B cell (primary cell): Measurements from ENCODE around the gene GPR152.
"Not testable (repeated sequence)": the region's sequence is repeated elsewhere in the genome, so short reads cannot be mapped to it uniquely, and the experiment has no call there.

ENCODE experiments used
- EZH2 ChIP-seq: IDR thresholded peaks from 2 replicates; pipeline ENCODE4 v1.6.1; 2012; ENCODE audit warnings: borderline replicate concordance, low read depth, mild to moderate bottlenecking, moderate library complexity, low read length; ENCODE audit not compliant: insufficient read depth, poor library complexity, severe bottlenecking
- TF ChIP-seq, protein P1 (sequence below): fragments of 200-600 bp; IDR thresholded peaks from one replicate; pipeline ENCODE4 v1.8.0; 2022; ENCODE audit warnings: antibody characterized with exemption, mild to moderate bottlenecking

DNA sequence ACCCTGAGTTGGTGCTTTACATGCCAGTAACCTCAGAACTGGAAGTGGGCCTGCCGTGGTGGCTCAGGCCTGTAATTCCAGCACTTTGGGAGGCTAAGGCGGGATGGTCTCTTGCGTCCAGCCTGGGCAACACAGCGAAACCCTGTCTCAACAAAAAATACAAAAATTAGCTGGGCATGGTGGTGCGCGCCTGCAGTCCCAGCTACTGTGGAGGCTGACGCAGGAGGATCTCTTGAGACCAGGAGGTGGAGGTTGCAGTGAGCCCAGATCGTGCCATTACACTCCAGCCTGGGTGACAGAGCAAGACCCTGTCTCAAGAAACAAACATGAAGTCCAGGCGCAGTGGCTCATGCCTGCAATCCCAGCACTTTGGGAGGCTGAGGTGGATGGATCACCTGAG lies 49.4 kb downstream of the GPR152 start:
- TF ChIP-seq, protein P1, sequence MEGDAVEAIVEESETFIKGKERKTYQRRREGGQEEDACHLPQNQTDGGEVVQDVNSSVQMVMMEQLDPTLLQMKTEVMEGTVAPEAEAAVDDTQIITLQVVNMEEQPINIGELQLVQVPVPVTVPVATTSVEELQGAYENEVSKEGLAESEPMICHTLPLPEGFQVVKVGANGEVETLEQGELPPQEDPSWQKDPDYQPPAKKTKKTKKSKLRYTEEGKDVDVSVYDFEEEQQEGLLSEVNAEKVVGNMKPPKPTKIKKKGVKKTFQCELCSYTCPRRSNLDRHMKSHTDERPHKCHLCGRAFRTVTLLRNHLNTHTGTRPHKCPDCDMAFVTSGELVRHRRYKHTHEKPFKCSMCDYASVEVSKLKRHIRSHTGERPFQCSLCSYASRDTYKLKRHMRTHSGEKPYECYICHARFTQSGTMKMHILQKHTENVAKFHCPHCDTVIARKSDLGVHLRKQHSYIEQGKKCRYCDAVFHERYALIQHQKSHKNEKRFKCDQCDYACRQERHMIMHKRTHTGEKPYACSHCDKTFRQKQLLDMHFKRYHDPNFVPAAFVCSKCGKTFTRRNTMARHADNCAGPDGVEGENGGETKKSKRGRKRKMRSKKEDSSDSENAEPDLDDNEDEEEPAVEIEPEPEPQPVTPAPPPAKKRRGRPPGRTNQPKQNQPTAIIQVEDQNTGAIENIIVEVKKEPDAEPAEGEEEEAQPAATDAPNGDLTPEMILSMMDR = not testable (repeated sequence)
- not testable (repeated sequence) for TF ChIP-seq EZH2
